NCI-H69 (cell line): ENCODE results near the gene CD300LD.

Experiments
- DNase-seq: peaks from one replicate; lab custom pipeline; 2025; lab: John Stamatoyannopoulos, UW

Gene CD300LD

GRCh38 chr17:74543891-74544760, 48.0 kb downstream of the CD300LD start:
- DNase-seq, result no peak

- no peak for DNase-seq
Observed at GRCh38 chr17:74543406-74543805, 48.7 kb downstream of the CD300LD start.

GRCh38 chr17:74542727-74543383, 49.2 kb downstream of the CD300LD start:
- no peak for DNase-seq

GRCh38 chr17:74542166-74542565, 49.9 kb downstream of the CD300LD start:
- no peak for DNase-seq

GRCh38 chr17:74541176-74542111, 50.6 kb downstream of the CD300LD start:
- no peak for DNase-seq

GRCh38 chr17:74539281-74539820, 52.7 kb downstream of the CD300LD start:
- no peak for DNase-seq

- DNase-seq, result no peak
Observed at GRCh38 chr17:74536890-74537289, 55.2 kb downstream of the CD300LD start.

GRCh38 chr17:74532115-74532514, 60.0 kb downstream of the CD300LD start:
- no peak for DNase-seq

GRCh38 chr17:74531231-74531761, 60.8 kb downstream of the CD300LD start, which contains the start of gene CD300LB:
Gene CD300LB (minus strand): TSS chr17:74531475. CDS start chr17:74531350, 125 bp downstream.
- no peak for DNase-seq

GRCh38 chr17:74530831-74531150, 61.3 kb downstream of the CD300LD start:
- DNase-seq, result no peak
